Embryonic facial prominence (tissue), 1 donor: ENCODE results near the gene TMEM140.

Source experiments
- DNase-seq: peaks from one replicate; pipeline ENCODE4 v3.0.0-alpha.2; 2016; ENCODE audit errors: extremely low spot score

Gene TMEM140

DNA sequence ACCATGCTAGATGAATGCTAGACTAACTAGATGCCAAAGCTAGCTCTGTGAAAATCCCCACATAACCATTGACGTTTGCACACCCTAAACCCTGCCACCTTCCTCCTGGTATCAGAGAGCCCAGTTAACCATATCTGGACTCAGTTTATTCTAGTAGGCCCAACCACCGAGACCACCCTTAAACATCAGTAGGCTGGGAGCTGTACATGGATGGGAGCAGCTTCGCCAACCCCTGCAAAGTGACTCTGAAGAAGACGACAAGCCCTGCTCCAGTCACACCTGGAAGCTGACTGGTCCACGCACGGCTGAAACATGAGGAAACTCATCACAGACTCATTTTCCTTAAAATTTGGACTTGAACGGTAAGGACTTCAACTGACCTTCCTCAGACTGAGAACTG is 27.1 kb downstream of the TMEM140 start:
- DNase-seq = no peak

GRCh38 chr7:135175931-135176330 is 28.1 kb downstream of the TMEM140 start:
- DNase-seq = no peak

DNA sequence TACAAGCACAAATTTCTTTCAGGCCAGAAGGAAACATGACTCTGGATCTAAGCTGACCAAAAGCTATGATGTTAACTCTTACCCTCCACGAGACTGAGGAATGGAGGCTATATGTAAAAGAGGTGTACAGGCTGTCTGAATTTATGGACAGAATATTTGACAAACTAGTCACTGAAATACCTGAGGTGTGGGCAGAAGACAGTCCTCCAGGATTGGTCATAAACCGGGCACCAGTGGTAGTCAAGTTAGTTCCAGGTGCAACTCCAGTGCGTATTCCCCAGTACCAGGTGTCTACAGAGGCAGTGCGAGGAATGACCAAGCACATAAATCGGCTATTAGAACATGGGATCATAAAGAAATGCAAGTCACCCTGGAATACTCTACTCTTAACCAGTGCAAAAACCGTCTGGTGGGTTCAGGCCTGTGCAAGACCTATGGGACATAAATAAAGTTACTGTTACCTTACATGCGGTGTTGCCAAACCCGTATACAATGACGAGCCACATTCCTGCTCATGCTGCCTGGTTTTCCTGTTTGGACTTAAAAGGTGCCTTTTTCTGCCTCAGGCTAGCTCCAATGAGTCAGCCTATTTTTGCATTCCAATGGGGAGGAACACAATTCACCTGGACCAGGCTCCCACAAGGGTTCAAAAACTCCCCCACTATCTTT is 29.3 kb downstream of the TMEM140 start:
- no peak for DNase-seq

DNA sequence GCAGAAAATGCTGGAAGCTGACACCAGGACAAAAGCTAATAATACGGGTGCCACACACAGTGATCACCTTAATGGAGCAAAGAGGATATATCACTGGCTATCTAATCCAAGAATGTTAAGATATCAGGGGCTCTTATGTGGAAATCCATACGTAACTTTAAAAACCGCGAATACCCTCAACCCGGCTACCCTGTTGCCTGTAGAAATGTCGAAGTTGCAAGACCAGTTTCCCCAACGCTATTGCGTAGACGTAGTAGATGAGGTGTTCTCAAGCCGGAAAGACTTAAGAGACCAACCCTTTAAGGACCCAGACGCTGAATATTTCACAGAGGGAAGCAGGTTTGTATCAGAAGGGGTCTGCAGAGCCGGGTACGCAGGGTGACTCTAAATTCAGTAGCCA is 30.5 kb downstream of the TMEM140 start:
- DNase-seq = no peak

DNA sequence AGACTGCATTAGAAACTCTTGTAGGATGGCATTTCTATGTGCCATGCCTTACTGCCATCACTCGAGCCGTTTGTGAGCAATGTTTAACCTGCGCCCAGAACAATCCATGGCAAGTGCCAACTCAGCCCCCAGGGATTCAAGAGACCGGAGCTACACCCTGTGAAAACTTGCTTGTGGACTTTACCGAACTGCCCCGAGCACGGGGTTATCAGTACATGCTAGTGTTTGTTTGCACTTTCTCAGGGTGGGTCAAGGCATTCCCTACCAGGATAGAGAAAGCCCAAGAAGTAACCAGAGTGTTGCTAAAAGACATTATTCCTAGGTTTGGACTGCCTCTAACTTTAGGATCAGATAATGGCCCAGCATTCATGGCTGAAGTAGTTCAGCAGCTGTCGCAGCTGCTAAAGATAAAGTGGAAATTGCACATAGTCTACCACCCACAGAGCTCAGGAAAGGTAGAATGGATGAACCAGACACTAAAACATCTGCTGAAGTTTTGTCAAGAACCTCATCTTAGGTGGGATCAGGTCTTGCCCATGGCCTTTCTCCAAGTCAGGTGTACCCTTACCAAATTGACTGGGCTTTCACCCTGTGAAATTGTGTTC is 31.6 kb downstream of the TMEM140 start:
- DNase-seq = no peak

GRCh38 chr7:135180122-135180521 is 32.2 kb downstream of the TMEM140 start:
- DNase-seq = no peak

DNA sequence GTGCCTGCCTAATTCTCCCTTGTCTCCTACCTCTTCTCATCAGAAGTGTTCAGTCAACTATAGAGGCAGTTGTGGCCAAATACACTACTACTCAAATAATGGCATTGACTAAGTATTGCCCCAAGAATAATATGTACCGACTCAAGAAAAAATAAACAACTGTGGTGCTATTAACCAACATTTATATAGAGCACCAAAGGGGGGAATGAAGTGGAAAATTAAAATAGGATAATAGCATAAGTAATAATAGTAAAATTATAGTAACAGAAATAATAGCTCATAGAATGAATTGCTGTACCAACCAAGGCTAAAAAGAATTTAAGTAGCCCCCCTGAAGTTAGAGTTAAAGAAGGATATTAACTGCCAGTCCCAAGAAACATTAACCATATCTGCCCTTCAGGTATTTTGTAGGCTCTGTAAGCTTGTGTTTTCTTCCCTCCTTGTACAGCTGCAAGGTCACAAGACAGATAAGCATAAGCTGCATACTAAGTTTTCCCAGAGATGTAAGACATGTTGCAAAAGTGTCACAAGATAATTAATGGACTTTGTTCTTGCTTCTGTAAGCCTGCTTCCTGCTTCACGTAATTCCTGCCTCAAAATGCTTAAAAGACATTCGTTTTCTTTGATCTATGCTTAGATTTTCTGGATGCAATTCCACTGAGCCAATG is 33.5 kb downstream of the TMEM140 start:
- DNase-seq = no peak

GRCh38 chr7:135181929-135182678 is 34.2 kb downstream of the TMEM140 start:
- DNase-seq = no peak

DNA sequence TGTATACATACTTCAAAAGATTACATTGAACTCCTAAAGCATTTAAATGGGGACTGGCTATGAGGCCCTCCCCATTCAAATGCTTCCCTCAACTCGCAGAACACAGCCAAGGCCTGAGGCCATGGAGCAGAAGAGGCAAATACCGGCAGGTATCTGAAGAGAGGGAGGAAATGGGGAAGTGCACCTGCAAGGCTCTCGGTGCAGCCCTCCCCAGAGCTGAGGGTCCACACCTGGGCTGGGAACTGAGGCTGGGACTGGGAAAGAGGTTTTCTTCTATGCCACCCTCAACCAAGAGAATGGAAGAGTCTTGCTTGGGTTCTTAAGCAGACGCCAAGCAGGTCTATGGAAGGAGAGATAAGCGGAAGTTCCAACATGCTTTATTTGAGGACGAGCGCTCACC is 35.6 kb downstream of the TMEM140 start:
- DNase-seq = no peak

- no peak for DNase-seq
Measured at GRCh38 chr7:135184254-135184841, 36.5 kb downstream of the TMEM140 start.

GRCh38 chr7:135185471-135186260 is 37.8 kb downstream of the TMEM140 start:
- no peak for DNase-seq

GRCh38 chr7:135186261-135186540 is 38.3 kb downstream of the TMEM140 start:
- DNase-seq = no peak

- no peak for DNase-seq
Measured at GRCh38 chr7:135186841-135187253, 39.0 kb downstream of the TMEM140 start.

DNA sequence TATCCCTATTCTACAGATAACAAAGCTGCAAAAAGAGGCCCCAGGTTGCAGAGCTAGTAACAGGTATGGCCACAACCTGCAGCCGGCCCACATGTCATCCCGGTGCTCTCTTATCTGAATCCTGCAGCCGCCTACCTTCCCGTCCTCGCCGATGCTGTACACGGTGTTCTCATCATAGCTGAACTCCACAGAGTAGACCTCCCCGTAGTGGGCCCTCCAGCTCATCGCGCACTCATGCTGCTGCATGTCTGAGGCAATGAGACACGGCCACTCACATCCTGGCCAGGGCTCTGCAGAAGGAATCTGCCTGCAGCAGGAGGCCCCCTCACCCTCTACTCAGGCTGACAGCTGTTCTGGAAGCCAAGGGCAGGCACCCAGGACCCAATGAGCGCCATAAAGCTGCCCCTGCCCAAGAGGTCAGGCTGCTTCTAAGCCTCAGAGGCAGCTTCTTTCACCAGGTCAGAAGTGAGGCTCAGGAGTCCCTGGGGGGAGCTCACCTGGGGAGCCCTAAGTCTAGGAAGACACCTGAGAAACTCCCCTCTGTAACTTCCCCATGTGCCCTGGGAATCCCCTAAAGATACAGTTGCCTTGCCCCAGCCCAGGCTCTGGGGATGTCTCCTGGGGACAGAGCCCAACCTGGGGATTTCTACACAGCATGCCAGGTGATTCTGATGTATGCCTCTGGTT is 40.6 kb downstream of the TMEM140 start:
- no peak for DNase-seq

DNA sequence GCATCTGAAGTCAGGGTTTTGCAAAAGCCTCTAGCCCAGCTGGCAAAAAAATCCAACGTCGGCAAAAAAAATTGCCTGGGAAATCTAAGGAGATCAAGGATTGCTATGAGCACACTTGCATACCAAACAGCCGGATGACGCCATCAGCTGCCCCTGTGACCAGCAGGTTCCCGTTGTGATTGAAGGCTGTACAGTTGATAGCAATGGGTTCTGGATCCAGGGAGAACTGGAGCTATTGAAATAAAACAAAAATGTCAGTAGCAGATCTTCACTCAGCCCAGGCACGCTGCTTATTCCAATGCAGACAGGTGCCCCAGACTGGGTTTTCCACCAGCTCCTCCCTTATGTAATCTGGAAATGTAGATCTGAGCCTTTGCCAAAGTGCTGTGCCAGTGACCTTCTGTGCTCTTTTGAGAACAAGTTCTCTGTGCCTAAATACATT is 41.4 kb downstream of the TMEM140 start:
- DNase-seq = no peak

GRCh38 chr7:135189961-135190360 is 42.1 kb downstream of the TMEM140 start:
- DNase-seq = no peak

GRCh38 chr7:135190703-135191102 is 42.8 kb downstream of the TMEM140 start:
- no peak for DNase-seq

DNA sequence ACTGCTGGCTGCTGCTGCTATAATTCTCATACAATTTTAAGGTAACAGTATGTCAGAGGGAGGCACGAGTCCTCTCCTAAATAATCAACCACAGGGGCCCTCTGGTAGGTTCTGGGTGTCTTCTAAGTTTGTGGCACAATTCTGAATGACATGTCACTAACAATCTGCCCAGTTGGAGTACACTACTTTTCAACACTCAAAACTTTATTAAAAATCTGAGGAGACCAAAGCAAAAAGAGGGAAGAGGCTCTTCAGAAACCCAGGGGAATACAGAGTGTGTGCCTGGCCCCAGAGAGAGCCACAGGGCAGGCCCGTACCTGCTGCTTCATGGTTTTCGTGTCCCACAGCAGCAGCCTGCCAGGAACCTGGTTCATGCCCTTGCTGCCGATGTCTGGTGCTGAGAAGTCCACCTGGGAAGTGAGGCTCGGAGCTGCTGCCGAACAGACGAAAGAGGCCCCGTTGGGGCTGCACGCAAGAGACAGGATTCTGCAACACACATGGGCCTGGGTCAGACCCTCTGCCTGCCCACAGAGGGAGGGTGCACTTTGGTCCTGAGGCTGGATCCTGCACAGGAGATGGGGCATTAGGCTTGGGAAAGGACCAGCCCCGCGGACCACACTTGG is 45.2 kb downstream of the TMEM140 start:
- DNase-seq = no peak

DNA sequence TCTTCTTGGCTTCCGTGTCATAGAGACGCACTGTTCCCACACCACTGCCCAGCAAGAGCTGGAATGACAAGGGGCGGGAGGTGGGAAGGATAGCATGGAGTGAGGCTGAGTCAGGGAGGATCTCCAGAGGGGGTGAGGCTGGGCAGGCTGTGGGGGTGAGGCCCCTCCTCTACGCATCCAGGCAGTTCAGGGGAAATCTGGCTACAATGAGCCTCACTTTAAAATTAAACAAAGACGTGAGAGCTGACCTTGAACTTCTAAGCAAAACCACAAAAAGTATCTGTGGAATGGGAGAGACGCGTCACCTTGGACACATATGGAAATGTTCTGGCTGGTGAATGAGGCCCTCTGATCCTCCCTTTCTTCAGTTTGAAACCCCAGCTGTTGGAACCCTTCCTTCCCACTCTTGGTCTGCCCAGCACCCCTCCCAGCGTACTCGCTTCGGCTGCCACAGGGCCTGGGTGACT is 45.8 kb downstream of the TMEM140 start:
- no peak for DNase-seq

DNA sequence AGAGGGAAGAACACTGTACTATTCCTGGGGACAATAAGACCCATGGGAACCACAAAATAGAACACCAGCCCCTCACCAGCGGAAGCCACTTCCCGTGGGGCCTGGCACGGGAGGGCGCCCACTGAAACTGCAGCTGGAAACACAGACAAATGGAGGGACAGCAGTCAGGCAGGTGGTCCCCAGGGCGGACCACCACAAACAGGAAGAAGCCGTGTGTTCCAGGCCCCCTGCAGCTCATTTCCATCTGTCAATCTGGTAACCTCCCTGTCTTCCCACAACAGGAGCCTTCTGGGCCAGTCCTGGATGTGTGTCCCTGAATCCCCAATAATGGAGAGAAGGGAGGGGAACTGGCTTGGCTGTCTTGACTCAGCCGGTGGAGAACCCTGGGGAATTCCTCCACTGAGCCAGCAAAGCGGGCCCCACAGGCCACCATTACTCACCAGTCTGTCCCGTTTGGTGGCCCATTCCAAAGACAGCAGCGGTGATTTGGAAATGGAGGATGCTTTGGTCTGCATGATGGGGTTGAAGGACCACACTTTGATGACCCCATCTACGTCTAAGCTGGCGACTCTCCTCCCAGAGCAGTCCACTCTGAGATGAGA is 46.7 kb downstream of the TMEM140 start:
- DNase-seq = no peak
